Hair follicle dermal papilla cell (primary cell): Measurements from ENCODE around the gene PHKA1. TPM values are rescaled to one million over a fixed set of nuclear protein-coding genes. Genes with fewer than 3 reads are reported as not detected.

Experiments
- small RNA-seq: library from RNA; depleted of rRNA; stranded (forward); fragments of <200 nt; gene quantifications from one replicate; pipeline ENCODE3, GENCODE V24; 2012
- total RNA-seq: library from RNA; depleted of rRNA; stranded (reverse); fragments of >200 nt; gene quantifications from 2 replicates; pipeline ENCODE4 v1.2.3, GENCODE V29; 2012

Gene PHKA1
- 1.8 and 4.5 TPM in 2 replicates for total RNA-seq

GRCh38 chrX:72713599-72714477, at the start of gene PHKA1:
PHKA1 (minus strand) TSS chrX:72714306; CDS start chrX:72713880, 426 bp downstream.

GRCh38 chrX:72572248-72573157, 141.6 kb downstream of the PHKA1 start, which contains the start of gene HDAC8:
HDAC8 (minus strand) TSS chrX:72572843; CDS start chrX:72572761, 82 bp downstream.

Small RNA genes within 50 kb of the gene (small RNA-seq; reads per million reads assigned to genes)
- not detected for gene BX295541.1
- gene RF00012 = not detected
- 5.3 reads per million, percentile 79 among the genes with 10 or more reads in this experiment for gene RNU1-112P

Other genes starting within 250 kb of the PHKA1 start
- gene HDAC8, start 141.5 kb downstream of the PHKA1 start, total RNA-seq = 20.3 and 23.4 TPM in 2 replicates
- not detected in 2 replicates for gene DMRTC1B, start 62.6 kb upstream of the PHKA1 start, total RNA-seq
- not detected in 2 replicates for gene FAM236B, start 68.4 kb upstream of the PHKA1 start, total RNA-seq
- gene FAM236D, start 93.9 kb upstream of the PHKA1 start, total RNA-seq = not detected in 2 replicates
- not detected in 2 replicates for gene FAM236C, start 198.3 kb upstream of the PHKA1 start, total RNA-seq
- gene FAM236A, start 223.9 kb upstream of the PHKA1 start, total RNA-seq = not detected in 2 replicates
- not detected in 2 replicates for gene DMRTC1, start 229.5 kb upstream of the PHKA1 start, total RNA-seq